ENCODE results near the gene ERG.

Gene ERG

GRCh38 chr21:38496224-38496623 lies 2.1 kb downstream of the ERG start:
- DNase-seq: no peak

- DNase-seq: no peak
These were observed 2.6 kb downstream of the ERG start for GRCh38 chr21:38495696-38496095.

GRCh38 chr21:38495242-38495641 lies 3.0 kb downstream of the ERG start:
- no peak for DNase-seq

- no peak for DNase-seq
These were observed 3.6 kb downstream of the ERG start for GRCh38 chr21:38494703-38495102.

- DNase-seq: no peak
These were observed 4.0 kb downstream of the ERG start for GRCh38 chr21:38494251-38494642.

- no peak for DNase-seq
These were observed 4.6 kb downstream of the ERG start for GRCh38 chr21:38493549-38494250.

- no peak for DNase-seq
These were observed 6.3 kb downstream of the ERG start for GRCh38 chr21:38492007-38492406.

- DNase-seq: no peak
These were observed 6.7 kb downstream of the ERG start for GRCh38 chr21:38491536-38491935.

GRCh38 chr21:38490411-38491020 lies 7.8 kb downstream of the ERG start:
- no peak for DNase-seq

GRCh38 chr21:38489729-38490128 lies 8.5 kb downstream of the ERG start:
- DNase-seq: no peak

GRCh38 chr21:38489271-38489652 lies 9.0 kb downstream of the ERG start:
- no peak for DNase-seq

- no peak for DNase-seq
These were observed 9.5 kb downstream of the ERG start for GRCh38 chr21:38488640-38489270.

- no peak for DNase-seq
These were observed 10.2 kb downstream of the ERG start for GRCh38 chr21:38487901-38488639.

- no peak for DNase-seq
These were observed 11.6 kb downstream of the ERG start for GRCh38 chr21:38486706-38487105.

GRCh38 chr21:38486221-38486620 lies 12.1 kb downstream of the ERG start:
- no peak for DNase-seq

GRCh38 chr21:38479641-38480525 lies 18.4 kb downstream of the ERG start:
- no peak for DNase-seq

- DNase-seq: no peak
These were observed 19.5 kb downstream of the ERG start for GRCh38 chr21:38478782-38479181.

- DNase-seq: no peak
These were observed 21.1 kb downstream of the ERG start for GRCh38 chr21:38477226-38477625.

GRCh38 chr21:38476385-38476784 lies 21.9 kb downstream of the ERG start:
- DNase-seq: no peak

- no peak for DNase-seq
These were observed 22.8 kb downstream of the ERG start for GRCh38 chr21:38475519-38475918.

GRCh38 chr21:38474796-38475195 lies 23.5 kb downstream of the ERG start:
- no peak for DNase-seq

- no peak for DNase-seq
These were observed 24.2 kb downstream of the ERG start for GRCh38 chr21:38474124-38474523.

Measured in NCI-H1436 treated with DMSO at 0.1 percent for 48 hours (cell line).